ENCODE data around the gene PRICKLE2. TPM values are rescaled to one million over a fixed set of nuclear protein-coding genes. Genes with fewer than 3 reads are reported as not detected.

The PRICKLE2 gene
- total RNA-seq, 1 experiment from 2014 or later: 5.6 TPM

DNA sequence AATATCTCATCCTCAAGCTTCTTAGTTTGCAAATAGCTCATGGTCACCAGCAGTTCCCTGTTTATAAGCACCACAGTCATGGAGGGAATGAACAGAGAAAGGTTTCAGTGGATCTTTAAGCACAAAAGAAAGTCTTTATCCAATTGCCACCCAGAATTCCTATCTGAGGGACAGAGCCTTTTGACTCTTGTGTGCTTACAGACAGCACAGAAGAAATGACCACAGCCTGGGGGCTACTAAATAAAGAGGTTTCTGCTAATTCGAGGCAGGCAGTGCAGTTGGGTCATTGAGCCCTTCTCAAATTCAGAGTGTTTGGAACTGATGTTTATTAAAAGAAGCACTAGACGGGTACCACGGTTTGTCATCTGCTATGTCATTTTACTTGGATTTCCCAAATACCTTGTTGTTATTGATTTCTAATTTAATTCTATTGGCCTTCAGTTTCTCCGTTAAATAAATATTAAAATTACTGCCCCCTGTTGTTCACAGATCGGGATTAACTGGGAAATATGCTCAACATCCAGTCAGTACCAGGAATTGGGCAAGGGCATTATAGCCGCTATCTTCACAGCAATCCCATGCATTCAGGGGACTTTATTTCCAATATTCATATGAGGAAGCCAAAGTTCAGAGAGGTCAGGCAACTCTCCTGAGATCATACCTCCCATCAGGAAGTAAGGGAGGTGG lies 3.6 kb downstream of the PRICKLE2 start:
- DNase-seq (ENCODE audit: low spot score) (no peak), ATAC-seq (no peak)
- no peak overlapping the region for H3K27ac Mint-ChIP-seq
- ChIA-PET POLR2A (no interaction called here), CTCF (interaction anchor here (0.7 to 1.4 kb wide), 2 partner anchors 191 to 1784 kb away, joined by 3 to 7 read pairs; no protein-coding TSS in a partner anchor)
- H3K4me1 Mint-ChIP-seq: peaks cover 66% of the 10 kb centered on the region
- no peak overlapping the region for H3K4me3 Mint-ChIP-seq
- no peaks in the 10 kb centered on the region for H3K9me3 Mint-ChIP-seq
- no peak for TF ChIP-seq ARID4B (CRISPR knock-in tag; IDR thresholded peaks at IDR 0.05; ENCODE audit: borderline replicate concordance)
- no peak for TF ChIP-seq MYBL2 (CRISPR knock-in tag; IDR thresholded peaks at IDR 0.05)
- TF ChIP-seq, protein P1, sequence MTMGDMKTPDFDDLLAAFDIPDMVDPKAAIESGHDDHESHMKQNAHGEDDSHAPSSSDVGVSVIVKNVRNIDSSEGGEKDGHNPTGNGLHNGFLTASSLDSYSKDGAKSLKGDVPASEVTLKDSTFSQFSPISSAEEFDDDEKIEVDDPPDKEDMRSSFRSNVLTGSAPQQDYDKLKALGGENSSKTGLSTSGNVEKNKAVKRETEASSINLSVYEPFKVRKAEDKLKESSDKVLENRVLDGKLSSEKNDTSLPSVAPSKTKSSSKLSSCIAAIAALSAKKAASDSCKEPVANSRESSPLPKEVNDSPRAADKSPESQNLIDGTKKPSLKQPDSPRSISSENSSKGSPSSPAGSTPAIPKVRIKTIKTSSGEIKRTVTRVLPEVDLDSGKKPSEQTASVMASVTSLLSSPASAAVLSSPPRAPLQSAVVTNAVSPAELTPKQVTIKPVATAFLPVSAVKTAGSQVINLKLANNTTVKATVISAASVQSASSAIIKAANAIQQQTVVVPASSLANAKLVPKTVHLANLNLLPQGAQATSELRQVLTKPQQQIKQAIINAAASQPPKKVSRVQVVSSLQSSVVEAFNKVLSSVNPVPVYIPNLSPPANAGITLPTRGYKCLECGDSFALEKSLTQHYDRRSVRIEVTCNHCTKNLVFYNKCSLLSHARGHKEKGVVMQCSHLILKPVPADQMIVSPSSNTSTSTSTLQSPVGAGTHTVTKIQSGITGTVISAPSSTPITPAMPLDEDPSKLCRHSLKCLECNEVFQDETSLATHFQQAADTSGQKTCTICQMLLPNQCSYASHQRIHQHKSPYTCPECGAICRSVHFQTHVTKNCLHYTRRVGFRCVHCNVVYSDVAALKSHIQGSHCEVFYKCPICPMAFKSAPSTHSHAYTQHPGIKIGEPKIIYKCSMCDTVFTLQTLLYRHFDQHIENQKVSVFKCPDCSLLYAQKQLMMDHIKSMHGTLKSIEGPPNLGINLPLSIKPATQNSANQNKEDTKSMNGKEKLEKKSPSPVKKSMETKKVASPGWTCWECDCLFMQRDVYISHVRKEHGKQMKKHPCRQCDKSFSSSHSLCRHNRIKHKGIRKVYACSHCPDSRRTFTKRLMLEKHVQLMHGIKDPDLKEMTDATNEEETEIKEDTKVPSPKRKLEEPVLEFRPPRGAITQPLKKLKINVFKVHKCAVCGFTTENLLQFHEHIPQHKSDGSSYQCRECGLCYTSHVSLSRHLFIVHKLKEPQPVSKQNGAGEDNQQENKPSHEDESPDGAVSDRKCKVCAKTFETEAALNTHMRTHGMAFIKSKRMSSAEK (CRISPR knock-in tag; IDR thresholded peaks at IDR 0.05; ENCODE audit: borderline replicate concordance): no peak
- TF ChIP-seq ATF1 (CRISPR knock-in tag; IDR thresholded peaks at IDR 0.05): no peak
- TF ChIP-seq GABPB1 (CRISPR knock-in tag; IDR thresholded peaks at IDR 0.05): no peak
- no peak for TF ChIP-seq ZNF671 (CRISPR knock-in tag; IDR thresholded peaks at IDR 0.05)
- TF ChIP-seq SP1 (CRISPR knock-in tag; conservative IDR thresholded peaks at IDR 0.05): no peak
- TF ChIP-seq, protein P2, sequence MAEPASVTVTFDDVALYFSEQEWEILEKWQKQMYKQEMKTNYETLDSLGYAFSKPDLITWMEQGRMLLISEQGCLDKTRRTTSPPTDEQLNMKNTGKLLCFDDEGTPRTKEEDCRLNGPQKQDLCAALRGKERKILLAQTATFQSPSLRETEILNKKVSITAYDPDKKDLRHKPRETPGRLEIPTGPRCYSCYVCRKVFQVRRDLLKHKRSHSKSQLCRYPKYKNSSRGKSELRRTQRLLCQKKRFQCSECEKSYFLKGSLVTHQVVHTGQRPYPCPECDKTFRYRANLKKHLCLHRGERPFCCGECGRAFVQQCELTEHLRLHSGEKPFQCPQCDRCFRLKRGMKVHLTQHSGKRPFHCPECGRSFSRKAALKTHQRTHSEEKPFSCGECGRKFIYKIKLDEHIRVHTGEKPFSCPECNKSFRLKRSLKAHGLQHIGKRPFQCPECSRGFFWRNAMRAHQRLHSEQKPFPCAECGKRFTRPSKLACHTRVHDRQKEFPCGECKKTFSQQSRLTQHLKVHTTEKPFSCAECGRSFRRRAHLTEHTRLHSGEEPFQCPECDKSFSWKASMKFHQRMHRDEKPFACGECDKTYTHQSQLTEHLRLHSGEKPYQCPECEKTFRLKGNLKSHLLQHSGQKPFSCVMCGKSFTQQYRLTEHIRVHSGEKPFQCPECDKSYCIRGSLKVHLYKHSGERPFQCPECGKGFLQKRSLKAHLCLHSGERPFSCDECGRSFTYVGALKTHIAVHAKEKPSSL (CRISPR knock-in tag; conservative IDR thresholded peaks at IDR 0.05): no peak
- H3K36me3 Mint-ChIP-seq: no peaks in the 10 kb centered on the region
- H3K27me3 Mint-ChIP-seq (ENCODE audit: low read depth): peaks cover 81% of the 10 kb centered on the region

GRCh38 chr3:64220161-64220914 lies 4.9 kb downstream of the PRICKLE2 start:
- H3K4me3 Mint-ChIP-seq: no peak overlapping the region
- TF ChIP-seq KAT7 (CRISPR knock-in tag; IDR thresholded peaks at IDR 0.05; ENCODE audit: borderline replicate concordance) (no peak), MXD4 (CRISPR knock-in tag; IDR thresholded peaks at IDR 0.05; ENCODE audit: borderline replicate concordance) (no peak), SMAD3 (CRISPR knock-in tag; IDR thresholded peaks at IDR 0.05; ENCODE audit: borderline replicate concordance) (no peak), ZNF671 (CRISPR knock-in tag; IDR thresholded peaks at IDR 0.05) (no peak), CTCF (IDR thresholded peaks at IDR 0.05) (no peak), CREB1 (CRISPR knock-in tag; IDR thresholded peaks at IDR 0.05) (no peak), GABPB1 (CRISPR knock-in tag; IDR thresholded peaks at IDR 0.05) (no peak), ZNF138 (CRISPR knock-in tag; conservative IDR thresholded peaks at IDR 0.05) (no peak), PRRX2 (CRISPR knock-in tag; IDR thresholded peaks at IDR 0.05) (no peak), ZNF219 (CRISPR knock-in tag; IDR thresholded peaks at IDR 0.05; ENCODE audit: borderline replicate concordance) (no peak)
- TF ChIP-seq, protein P3, sequence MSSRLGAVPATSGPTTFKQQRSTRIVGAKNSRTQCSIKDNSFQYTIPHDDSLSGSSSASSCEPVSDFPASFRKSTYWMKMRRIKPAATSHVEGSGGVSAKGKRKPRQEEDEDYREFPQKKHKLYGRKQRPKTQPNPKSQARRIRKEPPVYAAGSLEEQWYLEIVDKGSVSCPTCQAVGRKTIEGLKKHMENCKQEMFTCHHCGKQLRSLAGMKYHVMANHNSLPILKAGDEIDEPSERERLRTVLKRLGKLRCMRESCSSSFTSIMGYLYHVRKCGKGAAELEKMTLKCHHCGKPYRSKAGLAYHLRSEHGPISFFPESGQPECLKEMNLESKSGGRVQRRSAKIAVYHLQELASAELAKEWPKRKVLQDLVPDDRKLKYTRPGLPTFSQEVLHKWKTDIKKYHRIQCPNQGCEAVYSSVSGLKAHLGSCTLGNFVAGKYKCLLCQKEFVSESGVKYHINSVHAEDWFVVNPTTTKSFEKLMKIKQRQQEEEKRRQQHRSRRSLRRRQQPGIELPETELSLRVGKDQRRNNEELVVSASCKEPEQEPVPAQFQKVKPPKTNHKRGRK (CRISPR knock-in tag; IDR thresholded peaks at IDR 0.05; ENCODE audit: borderline replicate concordance): no peak
- peaks cover 64% of the 10 kb centered on the region for H3K4me1 Mint-ChIP-seq
- H3K27me3 Mint-ChIP-seq (ENCODE audit: low read depth): peaks cover 93% of the 10 kb centered on the region
- ChIA-PET CTCF (interaction anchor here (1.1 to 1.4 kb wide), 2 partner anchors 190 to 264 kb away, joined by 4 to 7 read pairs; no protein-coding TSS in a partner anchor), POLR2A (no interaction called here)
- H3K27ac Mint-ChIP-seq: no peak overlapping the region
- no peaks in the 10 kb centered on the region for H3K36me3 Mint-ChIP-seq
- H3K9me3 Mint-ChIP-seq: no peaks in the 10 kb centered on the region
- no peak for ATAC-seq
- no peak for DNase-seq (ENCODE audit: low spot score)
